Muscle layer of colon (tissue), 2 donors: Measurements from ENCODE around the gene SLC9A7.
"Not testable (repeated sequence)": the region's sequence is repeated elsewhere in the genome, so short reads cannot be mapped to it uniquely, and the experiment has no call there.

Source experiments
- H3K27ac ChIP-seq: one replicate; pipeline ENCODE4 v1.7.0; 2013; ENCODE audit warnings: low read depth, mild to moderate bottlenecking, low read length, moderate library complexity
- H3K27me3 ChIP-seq, 2 donors: one replicate each; pipeline ENCODE4 v1.7.0; 2013; ENCODE audit warnings: low read length in 2 of 2, mild to moderate bottlenecking in 2 of 2; ENCODE audit not compliant: insufficient read depth in 2 of 2, control insufficient read depth in 1 of 2
- H3K36me3 ChIP-seq: one replicate; pipeline ENCODE4 v1.7.0; 2013; ENCODE audit warnings: mild to moderate bottlenecking, low read length; ENCODE audit not compliant: insufficient read depth
- H3K4me1 ChIP-seq: one replicate; pipeline ENCODE4 v1.7.0; 2013; ENCODE audit warnings: mild to moderate bottlenecking, low read length; ENCODE audit not compliant: insufficient read depth
- H3K4me3 ChIP-seq, 2 donors: one replicate each; pipeline ENCODE4 v1.7.0; 2013; ENCODE audit warnings: low read length in 2 of 2, low read depth in 1 of 2, mild to moderate bottlenecking in 1 of 2, moderate library complexity in 1 of 2
- H3K9ac ChIP-seq: one replicate; pipeline ENCODE4 v1.7.0; 2013; ENCODE audit warnings: low read length
- H3K9me3 ChIP-seq: one replicate; pipeline ENCODE4 v1.7.0; 2013; ENCODE audit warnings: mild to moderate bottlenecking, low read length
- donor health status: abdominal sarcoma.
- donor health status: Adenocarcinoma of cecum.

Gene SLC9A7

DNA sequence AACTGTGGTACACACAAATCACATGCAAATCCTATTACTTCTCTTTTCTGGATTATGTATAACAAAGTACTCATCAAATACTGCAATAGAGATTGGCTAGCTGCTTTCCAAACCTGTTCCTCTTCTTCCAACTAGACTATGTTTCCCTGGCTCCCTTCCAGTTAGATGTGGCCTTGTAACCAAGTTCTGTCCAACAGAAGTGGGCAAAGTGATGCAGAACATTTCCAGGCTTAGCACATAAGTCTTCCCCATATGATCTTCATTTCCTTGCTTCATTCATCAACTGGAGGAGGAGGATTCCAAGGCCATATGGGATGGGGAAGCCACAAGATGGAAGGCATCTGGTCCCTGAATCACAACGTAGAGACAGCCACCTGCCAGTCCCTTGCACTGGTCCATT is 8.0 kb downstream of the SLC9A7 start:
- Histone ChIP-seq H3K27ac (no peak overlapping the region), H3K4me1 (no peaks in the 10 kb centered on the region), H3K9ac (no peak overlapping the region), H3K27me3 (no peaks in the 10 kb centered on the region), H3K4me3 (no peak overlapping the region), H3K36me3 (no peaks in the 10 kb centered on the region), H3K9me3 (no peaks in the 10 kb centered on the region)

DNA sequence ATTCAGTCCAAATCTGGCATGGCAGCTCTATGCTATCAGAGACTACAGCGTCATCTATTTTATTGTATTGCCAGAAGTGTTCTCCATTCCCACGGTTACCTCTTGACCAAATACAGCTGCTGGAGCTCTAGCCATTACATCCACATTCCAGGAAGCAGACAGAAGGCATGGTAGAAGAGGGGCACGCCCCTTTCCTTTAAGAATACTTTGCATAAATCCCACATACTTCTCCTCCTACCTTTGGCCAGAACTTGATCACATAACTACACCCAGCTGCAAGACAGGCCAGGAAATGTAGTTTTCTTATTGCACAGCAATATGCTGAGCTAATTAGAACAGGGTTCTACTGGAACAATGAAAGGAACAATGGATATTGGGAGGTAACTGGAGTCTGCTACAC is 14.9 kb downstream of the SLC9A7 start:
- Histone ChIP-seq H3K4me1 (no peaks in the 10 kb centered on the region), H3K4me3 (no peak overlapping the region), H3K36me3 (no peaks in the 10 kb centered on the region), H3K27me3 (no peaks in the 10 kb centered on the region), H3K27ac (no peak overlapping the region), H3K9me3 (no peaks in the 10 kb centered on the region), H3K9ac (no peak overlapping the region)

DNA sequence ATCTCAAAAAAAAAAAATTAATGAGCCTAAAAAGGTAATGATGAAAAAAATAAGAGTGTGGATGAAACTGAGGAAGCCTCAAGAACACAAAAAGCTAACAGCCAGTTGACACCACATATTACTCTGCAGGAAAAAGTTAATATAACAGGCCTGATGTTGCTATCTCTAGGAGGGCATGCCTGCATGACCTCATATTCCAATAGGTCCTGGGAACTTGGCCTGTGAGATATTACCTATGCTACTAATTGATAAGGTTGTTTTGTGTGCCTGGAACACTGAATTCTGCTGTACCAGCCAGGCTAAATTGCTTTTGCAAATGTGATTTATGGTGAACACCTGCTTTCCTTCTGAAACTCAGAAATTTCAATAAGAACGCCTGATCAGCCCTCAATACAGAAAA is 15.9 kb downstream of the SLC9A7 start:
- Histone ChIP-seq H3K4me3 (no peak overlapping the region), H3K27ac (no peak overlapping the region), H3K9me3 (no peaks in the 10 kb centered on the region), H3K4me1 (no peaks in the 10 kb centered on the region), H3K9ac (no peak overlapping the region), H3K36me3 (no peaks in the 10 kb centered on the region), H3K27me3 (no peaks in the 10 kb centered on the region)

DNA sequence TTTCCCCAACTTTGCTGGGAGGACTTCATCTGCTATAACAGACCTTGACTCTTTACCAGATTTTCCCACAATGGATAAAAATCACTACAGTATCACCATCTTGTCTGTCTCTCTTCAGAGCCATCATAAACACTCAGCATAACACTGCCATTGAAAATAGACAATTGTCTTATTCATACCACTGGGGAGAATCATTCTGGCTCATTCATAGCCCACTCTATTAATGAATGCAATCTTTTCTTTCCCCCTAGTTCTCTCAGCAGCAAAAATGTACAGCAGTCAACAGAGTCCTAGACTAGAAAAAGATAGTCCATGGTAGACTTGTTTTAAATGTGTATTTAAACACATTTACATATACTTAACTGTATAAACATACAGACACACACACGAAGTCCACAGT is 19.2 kb downstream of the SLC9A7 start:
- no peak overlapping the region for H3K27ac ChIP-seq
- no peaks in the 10 kb centered on the region for H3K9me3 ChIP-seq
- no peaks in the 10 kb centered on the region for H3K27me3 ChIP-seq
- H3K36me3 ChIP-seq = no peaks in the 10 kb centered on the region
- H3K9ac ChIP-seq = no peak overlapping the region
- H3K4me1 ChIP-seq = no peaks in the 10 kb centered on the region
- no peak overlapping the region for H3K4me3 ChIP-seq

DNA sequence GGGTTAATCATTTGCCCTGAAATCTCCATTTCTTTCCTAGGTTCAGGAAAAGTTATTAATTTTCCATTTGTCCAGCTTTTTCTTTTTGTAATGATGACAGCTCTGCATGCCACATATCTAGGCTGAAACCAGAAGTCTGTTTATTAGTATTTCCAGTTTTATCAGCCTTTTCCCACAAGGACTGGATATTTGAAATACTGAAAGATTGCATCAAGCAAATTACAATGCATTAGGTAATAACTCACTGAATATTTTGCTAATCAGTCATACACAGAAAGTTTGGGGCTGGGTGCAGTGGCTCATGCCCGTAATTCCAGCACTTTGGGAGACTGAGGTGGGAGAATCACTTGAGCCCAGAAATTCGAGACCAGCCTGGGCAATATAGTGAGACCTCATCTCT is 21.5 kb downstream of the SLC9A7 start:
- Histone ChIP-seq H3K9me3 (no peaks in the 10 kb centered on the region), H3K4me3 (no peak overlapping the region), H3K36me3 (no peaks in the 10 kb centered on the region), H3K27ac (no peak overlapping the region), H3K9ac (no peak overlapping the region), H3K27me3 (no peaks in the 10 kb centered on the region), H3K4me1 (no peaks in the 10 kb centered on the region)

DNA sequence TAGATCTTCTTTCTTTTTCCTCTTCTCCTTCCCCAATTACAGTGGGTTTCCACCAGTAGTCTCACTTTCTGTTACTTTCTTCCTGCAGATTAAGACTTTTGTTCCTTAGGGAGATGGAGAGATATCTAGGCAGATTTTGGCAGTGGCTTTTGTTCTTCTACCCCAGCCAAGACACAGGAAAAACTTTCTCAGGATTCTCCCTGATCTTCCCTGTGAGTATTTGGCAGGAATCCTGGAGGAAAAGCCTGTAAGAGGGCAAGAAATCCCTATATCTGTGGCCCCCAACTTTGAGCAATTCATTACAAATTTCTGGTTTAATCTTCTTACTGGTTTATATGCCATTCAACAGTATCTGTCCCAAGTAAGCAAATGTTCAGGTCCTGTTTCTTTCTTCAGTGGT is 21.9 kb downstream of the SLC9A7 start:
- Histone ChIP-seq H3K27ac (no peak overlapping the region), H3K27me3 (no peaks in the 10 kb centered on the region), H3K4me1 (no peaks in the 10 kb centered on the region), H3K9me3 (no peaks in the 10 kb centered on the region), H3K36me3 (no peaks in the 10 kb centered on the region), H3K4me3 (no peak overlapping the region), H3K9ac (no peak overlapping the region)

DNA sequence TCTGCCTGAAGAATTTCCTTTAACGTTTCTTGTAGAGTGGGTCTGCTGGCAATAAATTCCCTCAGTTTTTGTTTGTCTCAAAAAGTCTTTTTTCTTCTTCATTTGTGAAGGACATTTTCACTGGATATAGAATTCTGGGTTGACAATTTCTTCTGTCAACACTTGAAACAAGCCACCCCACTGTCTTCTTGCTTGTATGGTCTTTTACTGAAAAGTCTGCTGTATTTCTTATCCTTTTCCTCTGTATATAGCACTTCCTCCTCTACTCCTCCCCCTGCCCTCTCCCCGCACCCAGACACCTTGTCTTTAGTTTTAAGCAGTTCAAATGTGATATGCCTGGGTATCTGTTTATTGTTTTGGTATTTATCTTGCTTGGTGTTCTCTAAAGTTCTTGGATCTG is 23.3 kb downstream of the SLC9A7 start:
- H3K36me3 ChIP-seq = no peaks in the 10 kb centered on the region
- no peaks in the 10 kb centered on the region for H3K9me3 ChIP-seq
- H3K9ac ChIP-seq = no peak overlapping the region
- H3K4me1 ChIP-seq = no peaks in the 10 kb centered on the region
- H3K4me3 ChIP-seq = no peak overlapping the region
- H3K27me3 ChIP-seq = no peaks in the 10 kb centered on the region
- no peak overlapping the region for H3K27ac ChIP-seq

DNA sequence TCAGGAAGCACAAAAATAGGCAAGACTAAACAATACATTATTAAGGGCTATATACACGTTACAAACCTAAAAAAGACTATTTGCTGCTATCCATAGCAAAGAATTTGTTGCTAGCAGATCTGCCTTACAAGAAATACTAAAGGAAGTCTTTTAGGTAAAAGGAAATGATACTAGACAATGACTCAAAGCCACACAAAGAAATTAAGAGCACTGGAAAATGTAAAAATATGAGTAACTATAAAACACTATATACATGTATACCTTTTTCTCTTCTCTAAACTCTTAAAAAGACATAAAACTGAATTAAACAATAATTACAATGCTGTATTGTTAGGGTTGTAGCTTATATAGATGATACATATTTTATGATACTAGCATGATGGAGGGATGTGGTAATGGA is 25.7 kb downstream of the SLC9A7 start:
- Histone ChIP-seq H3K4me1 (no peaks in the 10 kb centered on the region), H3K27me3 (no peaks in the 10 kb centered on the region), H3K36me3 (no peaks in the 10 kb centered on the region), H3K9me3 (no peaks in the 10 kb centered on the region), H3K9ac (no peak overlapping the region), H3K4me3 (no peak overlapping the region), H3K27ac (no peak overlapping the region)

DNA sequence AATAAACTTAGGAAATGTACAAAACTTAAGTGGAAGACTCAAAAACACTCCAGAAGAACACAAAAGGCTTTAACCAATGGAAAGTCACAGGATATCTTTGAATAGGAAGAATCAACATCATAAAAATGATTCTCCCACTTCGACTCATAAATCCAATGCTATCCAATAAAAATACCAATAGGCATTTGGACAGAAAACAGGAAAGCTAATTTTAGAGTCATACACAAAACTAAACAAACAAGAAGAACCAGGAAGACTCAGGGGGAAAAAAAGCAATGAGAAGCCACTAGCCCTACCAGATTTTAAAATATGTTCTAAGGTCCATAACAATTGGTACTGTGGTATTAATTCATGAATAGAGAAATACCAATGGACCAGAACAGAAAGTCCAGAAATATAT is 28.2 kb downstream of the SLC9A7 start:
- H3K27me3 ChIP-seq = no peaks in the 10 kb centered on the region
- H3K36me3 ChIP-seq = no peaks in the 10 kb centered on the region
- no peaks in the 10 kb centered on the region for H3K9me3 ChIP-seq
- H3K27ac ChIP-seq = no peak overlapping the region
- H3K4me3 ChIP-seq = no peak overlapping the region
- H3K4me1 ChIP-seq = no peaks in the 10 kb centered on the region
- H3K9ac ChIP-seq = no peak overlapping the region

DNA sequence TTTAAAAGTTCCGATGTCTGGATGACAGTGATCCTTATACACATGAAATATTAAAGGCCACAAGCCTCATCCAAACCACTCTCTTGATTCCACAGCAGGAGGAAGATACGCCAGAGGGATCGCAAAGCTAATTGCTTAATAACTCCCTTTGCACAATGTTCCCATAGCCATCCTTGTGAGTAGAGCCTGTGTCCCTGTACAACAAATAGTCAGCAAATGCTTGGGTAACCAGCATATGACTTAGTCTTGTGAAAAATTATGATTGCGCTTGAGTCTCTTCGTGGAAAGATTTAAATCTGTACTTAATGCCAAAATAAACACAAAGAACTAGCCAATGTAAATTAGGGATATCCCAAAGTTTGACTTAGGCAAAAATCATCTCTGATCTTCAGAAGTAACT is 31.5 kb downstream of the SLC9A7 start:
- Histone ChIP-seq H3K36me3 (no peaks in the 10 kb centered on the region), H3K9me3 (no peaks in the 10 kb centered on the region), H3K4me1 (no peaks in the 10 kb centered on the region), H3K9ac (no peak overlapping the region), H3K4me3 (no peak overlapping the region), H3K27me3 (no peaks in the 10 kb centered on the region), H3K27ac (no peak overlapping the region)

DNA sequence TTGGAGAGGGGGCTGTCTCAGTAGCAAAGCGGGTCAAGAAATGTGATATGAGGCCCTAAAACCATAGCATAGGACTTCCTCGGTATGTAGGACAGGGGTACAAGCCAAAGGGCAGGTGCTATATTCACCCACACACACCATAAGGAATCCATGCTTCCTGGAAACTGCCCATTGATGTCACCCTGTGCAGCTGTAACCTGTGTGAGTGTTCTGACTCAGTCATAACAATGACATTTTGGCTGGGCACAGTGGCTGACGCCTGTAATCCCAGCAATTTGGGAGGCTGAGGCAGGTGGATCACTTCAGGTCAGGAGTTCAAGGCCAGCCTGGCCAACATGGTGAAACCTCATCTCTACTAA is 35.4 kb downstream of the SLC9A7 start:
- H3K4me3 ChIP-seq, H3K9ac ChIP-seq, H3K27ac ChIP-seq, H3K36me3 ChIP-seq, H3K4me1 ChIP-seq, H3K27me3 ChIP-seq, H3K9me3 ChIP-seq: not testable (repeated sequence)

DNA sequence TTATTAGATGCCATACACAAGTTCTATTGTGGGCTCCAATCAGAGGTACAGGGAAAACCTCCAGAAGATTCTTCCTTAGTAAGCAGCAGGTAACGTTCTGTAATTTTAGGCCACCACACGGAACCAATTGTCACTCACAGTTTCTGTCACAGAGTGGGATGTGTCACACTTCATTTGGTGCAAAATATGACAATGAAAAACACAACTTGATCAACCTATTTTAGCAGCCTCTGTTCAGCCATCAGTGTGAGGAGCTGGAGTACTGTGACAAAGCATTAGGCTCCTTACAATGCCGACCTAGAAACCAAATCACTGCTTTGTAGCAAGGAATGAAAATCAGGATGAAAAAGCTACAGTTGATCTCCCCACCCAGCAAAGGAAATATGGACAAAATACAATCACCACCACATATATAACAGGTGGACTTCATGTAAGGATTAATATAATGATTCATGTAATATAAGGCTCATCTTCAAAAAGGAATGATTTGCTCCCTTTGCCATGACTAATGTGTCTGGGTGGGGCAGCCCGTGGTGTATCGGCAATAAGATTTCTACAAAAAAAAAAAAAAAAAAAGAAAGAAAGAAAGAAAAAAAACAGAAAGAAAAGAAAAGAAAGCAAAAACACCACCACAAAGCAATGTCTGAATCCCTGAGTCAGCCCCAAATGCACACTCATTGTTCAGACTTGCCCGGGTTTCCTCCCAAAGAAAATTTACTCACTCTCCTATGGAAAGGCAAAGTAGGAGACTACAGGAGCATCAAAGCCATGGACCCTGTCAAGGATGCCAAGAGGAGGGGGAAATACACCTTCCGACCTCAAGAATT is 36.0 kb downstream of the SLC9A7 start:
- Histone ChIP-seq H3K9ac (no peak overlapping the region), H3K4me1 (no peaks in the 10 kb centered on the region), H3K27ac (no peak overlapping the region), H3K36me3 (no peaks in the 10 kb centered on the region), H3K9me3 (no peaks in the 10 kb centered on the region), H3K27me3 (no peaks in the 10 kb centered on the region), H3K4me3 (no peak overlapping the region)
